GM19438 (cell line): ENCODE results near the gene GPR158.
"Not testable (repeated sequence)": the region's sequence is repeated elsewhere in the genome, so short reads cannot be mapped to it uniquely, and the experiment has no call there.

ENCODE experiments used
- ATAC-seq: cut with Tn5 transposase; IDR thresholded peaks from one replicate; pipeline ENCODE4 v1.9.1; 2021; ENCODE audit warnings: low read depth; ENCODE audit not compliant: unreplicated experiment

Gene GPR158

DNA sequence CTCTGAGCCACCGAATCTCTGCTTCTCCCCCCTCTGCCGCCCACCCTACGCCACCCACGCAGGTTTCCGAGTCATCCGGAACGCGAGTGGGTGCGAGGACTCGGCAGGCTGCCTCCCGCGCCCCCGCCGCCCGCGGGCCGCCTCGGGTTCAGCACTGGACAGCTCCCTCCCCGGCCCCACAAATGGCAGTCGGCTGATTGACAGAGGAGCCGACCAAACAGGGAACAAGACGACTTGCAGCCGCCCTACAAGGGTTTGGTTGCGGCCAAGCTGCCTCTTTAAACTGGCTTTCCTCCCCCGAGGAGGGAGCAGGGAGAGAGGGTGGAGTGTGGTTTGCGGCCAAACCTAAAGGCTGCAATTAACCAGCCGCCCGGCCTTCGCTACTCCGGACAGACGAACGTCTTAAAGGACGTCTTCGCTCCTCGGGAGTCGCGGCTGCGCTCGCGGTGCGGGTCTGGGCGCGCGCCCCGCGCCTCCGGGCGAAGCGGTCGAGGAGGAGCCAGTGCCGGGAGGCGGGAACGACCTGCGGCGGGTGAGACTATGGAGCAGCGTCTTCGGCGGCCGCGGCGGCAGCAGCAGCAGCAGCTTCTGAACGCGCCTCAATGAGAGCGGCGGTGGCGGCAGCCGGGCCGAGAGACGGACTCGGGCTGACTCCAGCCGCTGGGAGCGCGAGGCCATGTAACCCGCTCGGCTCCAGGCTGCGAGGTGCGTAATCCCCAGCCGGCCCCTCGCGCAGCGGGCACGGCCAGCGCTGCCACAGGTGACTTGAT is at the start of gene GPR158:
Gene GPR158, plus strand, starts transcription at position 541 of the 770 bp plus-strand sequence. CDS start 420 bp downstream, outside the sequence.
- no peak for ATAC-seq

DNA sequence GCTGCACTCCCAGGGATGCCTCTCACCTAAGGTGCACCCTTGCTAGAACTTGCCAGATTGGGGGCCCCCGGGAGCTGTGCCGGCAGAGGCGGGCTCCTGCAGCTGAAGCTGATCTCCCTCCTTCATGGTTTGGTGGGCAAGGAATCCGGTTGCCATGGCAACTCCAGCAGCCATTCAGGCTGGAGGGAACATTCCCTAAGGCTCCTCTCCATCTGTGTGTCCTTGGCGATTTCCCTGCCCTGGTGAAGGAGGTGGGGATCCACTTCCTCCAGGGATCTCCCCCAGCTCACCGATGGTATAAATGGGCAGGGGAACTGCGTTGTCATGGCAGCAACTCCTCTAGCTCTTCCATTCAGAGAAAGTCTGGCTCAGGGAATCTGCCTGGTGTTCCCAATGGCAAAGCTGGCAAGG is 49.6 kb upstream of the GPR158 start:
- ATAC-seq = no peak

DNA sequence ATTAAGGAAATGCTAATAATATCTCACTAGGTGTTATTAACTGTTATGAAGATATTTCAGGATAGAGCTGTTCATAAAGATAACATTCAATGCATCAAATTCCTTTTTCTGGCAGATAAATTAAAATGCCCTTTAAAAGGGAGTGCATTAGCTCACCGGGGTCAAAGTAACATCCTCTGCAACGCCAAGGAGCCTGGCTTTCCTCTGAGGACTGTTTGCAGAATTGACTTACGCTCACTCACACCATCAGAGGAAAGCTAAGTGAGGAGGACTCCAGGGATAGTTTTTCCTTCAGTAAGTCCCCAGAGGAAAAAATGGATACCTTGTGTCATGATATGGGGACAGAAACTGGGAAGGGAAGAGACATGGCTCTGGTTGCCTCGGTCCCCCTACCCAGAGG is 45.2 kb upstream of the GPR158 start:
- no peak for ATAC-seq

DNA sequence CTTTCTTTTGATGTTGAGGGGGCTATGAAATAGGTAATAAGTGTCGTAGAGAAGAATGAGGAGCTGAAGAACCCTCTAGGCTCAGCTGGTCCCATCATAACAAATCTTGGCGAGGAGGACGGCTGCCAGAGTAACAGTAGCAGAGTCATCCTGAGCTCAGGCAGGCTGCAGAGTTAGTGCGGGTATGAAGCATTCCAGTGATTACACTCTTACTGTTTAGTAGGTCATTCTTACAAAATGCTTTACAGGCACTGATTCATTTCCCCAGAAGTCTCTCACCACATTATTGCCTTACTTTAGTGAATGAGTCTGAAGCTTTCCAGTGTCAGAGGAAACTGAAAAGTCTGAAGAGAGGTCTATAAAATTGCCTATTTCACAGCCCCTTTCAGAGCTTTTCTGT is 43.9 kb upstream of the GPR158 start:
- ATAC-seq = no peak

- ATAC-seq = no peak
Observed at GRCh38 chr10:25142116-25142864, 32.5 kb upstream of the GPR158 start.

DNA sequence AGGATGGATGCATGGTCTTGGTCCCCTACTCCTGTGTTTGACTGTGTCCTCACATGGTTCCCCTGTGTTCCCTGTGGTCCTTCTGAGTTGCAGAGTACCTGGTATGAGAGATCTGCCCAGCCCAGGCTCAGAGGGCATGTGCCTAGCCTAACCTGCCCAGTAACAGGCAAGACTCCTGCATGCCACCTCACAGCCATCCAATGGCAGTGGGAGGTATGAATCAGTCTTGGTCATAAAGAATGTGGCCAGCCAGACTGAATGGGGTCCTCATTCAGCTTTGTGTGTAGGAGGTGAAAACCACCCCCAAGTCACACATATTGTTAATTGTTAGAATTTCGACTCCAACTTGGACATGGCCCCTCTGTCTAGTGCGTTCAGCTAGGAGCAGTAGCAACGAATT is 17.2 kb upstream of the GPR158 start:
- ATAC-seq = no peak

- no peak for ATAC-seq
Observed at GRCh38 chr10:25159591-25159990, 15.2 kb upstream of the GPR158 start.

- no peak for ATAC-seq
Observed at GRCh38 chr10:25162391-25162790, 12.4 kb upstream of the GPR158 start.

DNA sequence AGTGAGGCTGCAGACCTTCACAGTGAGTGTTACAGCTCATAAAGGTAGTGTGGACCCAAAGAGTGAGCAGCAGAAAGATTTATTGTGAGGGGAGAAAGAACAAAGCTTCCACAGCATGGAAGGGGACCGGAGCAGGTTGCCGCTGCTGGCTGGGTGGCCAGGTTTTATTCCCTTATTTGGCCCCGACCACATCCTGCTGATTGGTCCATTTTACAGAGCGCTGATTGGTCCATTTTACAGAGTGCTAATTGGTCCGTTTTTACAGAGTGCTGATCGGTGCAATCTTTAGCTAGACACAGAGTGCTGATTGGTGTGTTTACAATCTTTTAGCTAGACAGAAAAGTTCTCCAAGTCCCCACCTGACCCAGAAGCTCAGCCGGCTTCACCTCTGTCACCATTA is 11.3 kb upstream of the GPR158 start:
- ATAC-seq = not testable (repeated sequence)

DNA sequence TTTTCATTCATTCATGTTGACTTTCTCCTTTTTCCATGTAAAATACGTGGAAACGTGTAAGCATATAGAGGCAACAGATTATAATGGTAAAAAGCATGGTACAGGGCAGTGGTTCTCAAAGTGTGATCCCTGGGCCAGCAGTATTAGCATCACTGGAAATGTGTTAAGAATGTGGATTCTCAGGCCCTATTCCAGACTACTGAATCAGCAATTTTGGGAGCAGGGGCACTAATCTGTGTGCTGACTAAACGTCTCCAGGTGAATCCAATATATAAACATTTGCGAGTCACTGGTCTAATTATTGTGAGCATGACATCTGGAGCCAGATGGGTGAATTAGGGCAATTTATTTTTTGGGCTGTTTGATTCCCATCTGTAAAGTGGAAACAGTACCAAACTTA is 5.1 kb upstream of the GPR158 start:
- no peak for ATAC-seq

- no peak for ATAC-seq
Observed at GRCh38 chr10:25170627-25171026, 4.2 kb upstream of the GPR158 start.

DNA sequence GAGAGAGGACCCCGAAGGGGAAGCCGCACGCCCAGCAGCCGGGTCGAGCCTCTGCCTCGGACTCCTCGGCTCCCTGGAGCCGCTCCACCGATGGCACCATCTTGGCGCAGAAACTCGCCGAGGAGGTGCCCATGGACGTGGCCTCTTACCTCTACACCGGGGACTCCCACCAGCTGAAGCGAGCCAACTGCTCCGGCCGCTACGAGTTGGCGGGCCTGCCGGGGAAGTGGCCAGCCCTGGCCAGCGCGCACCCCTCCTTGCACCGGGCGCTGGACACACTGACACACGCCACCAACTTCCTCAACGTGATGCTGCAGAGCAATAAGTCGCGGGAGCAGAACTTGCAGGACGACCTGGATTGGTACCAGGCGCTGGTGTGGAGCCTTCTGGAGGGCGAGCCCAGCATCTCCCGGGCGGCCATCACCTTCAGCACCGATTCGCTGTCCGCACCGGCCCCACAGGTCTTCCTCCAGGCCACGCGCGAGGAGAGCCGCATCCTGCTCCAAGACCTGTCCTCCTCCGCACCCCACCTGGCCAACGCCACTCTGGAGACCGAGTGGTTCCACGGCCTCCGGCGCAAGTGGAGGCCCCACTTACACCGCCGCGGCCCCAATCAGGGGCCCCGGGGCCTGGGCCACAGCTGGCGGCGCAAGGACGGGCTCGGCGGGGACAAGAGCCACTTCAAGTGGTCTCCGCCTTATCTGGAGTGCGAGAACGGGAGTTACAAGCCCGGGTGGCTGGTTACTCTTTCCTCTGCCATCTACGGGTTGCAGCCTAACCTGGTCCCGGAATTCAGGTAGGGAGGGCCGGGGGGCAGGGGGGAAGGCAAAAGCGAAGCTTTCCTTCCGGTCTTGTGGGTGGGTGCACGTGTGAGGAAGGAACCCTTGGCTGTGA is 973 bp downstream of the GPR158 start:
- no peak for ATAC-seq

DNA sequence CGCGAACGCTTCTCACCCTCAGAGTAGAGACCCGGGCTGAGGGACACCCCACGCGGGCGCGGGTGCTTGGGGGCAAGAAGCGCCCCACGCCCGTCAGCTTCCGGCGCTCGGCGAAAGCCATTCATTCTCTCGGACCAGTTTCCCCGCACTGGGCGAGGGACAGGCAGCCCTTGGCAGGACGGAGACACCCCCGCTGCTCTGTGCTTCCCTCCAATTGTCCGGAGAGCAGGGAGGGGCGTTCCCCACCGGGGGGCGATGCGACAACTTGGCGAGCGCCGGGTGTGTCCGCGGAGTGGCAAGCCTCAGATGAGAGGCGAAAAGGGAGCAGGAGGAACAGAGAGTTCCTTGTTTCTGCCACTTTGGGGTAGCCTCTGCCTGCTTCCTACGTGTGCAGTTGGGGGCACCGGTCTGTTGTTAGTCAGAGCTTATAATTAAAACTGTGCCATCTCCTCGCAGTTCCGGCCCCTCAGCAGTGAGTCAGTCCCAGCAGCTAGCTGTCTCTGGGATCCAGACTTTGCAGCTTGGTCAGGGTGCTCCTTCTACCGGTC is 1.7 kb downstream of the GPR158 start:
- ATAC-seq = no peak

- no peak for ATAC-seq
Observed at GRCh38 chr10:25177093-25177753, 2.4 kb downstream of the GPR158 start.

DNA sequence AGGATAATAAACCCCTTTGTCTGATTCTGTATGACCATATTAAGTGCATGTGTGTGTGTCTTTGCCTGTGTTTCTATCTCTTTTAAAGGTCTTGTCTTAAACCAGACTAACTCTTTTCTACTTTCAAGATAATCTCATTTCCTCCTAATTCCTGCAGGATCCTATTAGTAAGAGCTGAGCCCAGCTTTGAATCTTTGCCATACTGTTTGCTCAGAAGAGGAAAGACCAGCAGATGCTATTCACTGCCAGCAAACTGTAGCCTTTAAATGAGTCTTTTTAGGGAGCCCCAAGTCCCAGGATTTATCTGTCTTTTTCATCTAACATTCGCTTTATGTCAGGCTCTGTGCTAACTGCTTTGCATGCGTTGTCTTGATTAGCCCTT is 2.9 kb downstream of the GPR158 start:
- ATAC-seq = no peak

DNA sequence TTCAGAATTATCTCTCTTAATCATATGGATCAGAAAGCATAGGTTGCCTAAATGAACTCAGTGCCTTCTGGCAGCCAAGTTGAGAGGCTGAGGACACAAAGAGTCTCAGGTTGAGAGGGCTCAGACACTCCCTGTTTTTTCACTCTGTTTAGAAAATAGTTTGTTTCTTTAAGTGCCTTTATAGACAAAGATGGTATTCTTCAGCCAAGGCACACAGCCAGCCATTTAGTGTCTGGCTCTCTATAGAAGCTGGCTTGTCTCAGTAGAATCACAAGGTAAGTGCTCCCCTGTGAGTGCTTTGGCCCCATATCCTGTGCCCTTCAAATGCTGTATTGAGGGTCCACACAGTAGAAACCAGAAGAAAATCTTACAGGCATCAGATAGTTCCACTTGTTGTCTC is 3.6 kb downstream of the GPR158 start:
- no peak for ATAC-seq

- ATAC-seq = no peak
Observed at GRCh38 chr10:25180801-25181200, 6.0 kb downstream of the GPR158 start.

GRCh38 chr10:25182636-25183035 is 7.8 kb downstream of the GPR158 start:
- no peak for ATAC-seq

GRCh38 chr10:25191162-25191895 is 16.5 kb downstream of the GPR158 start:
- ATAC-seq = no peak

DNA sequence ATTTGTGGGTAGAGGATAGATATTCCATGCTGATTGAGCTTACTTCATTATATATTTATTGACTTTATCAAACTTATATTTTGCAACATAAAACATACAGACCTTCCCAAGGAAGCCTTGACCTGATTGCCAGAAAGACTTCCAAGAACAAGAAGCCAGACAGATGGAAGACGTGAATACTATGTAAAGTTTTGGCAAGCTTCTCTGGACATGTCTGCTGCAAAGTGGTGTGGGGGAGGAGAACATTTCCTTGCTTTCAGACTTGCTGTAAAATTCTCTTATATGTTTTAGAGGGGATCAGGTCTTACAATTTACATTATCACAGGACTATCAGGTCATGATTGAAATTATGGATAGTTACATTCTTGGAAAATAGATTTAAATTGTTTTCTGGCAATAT is 23.4 kb downstream of the GPR158 start:
- ATAC-seq = no peak
